ENCODE data around the gene EVL. TPM values are rescaled to one million over a fixed set of nuclear protein-coding genes. Genes with fewer than 3 reads are reported as not detected.

The EVL gene
- total RNA-seq, 6 experiments from 2014 or later: 1.2 to 4.8 (median 2.0) TPM

- H3K4me1 Mint-ChIP-seq (ENCODE audit: low read depth): no peaks in the 10 kb centered on the region
- H3K36me3 Mint-ChIP-seq (ENCODE audit: low read depth): no peaks in the 10 kb centered on the region
- H3K27me3 Mint-ChIP-seq (ENCODE audit: insufficient read depth): peaks cover 8% of the 10 kb centered on the region
- H3K27ac Mint-ChIP-seq: no peak overlapping the region
- H3K9me3 Mint-ChIP-seq: no peaks in the 10 kb centered on the region
- no peak for TF ChIP-seq CTCF (IDR thresholded peaks at IDR 0.05)
- DNase-seq: no peak
- no peak overlapping the region for H3K4me3 Mint-ChIP-seq
Observed at GRCh38 chr14:100145682-100146464, 80.7 kb downstream of the EVL start.

GRCh38 chr14:100146531-100147091 lies 81.4 kb downstream of the EVL start:
- Mint-ChIP-seq H3K27ac (no peak overlapping the region), H3K4me3 (no peak overlapping the region), H3K9me3 (no peaks in the 10 kb centered on the region), H3K36me3 (ENCODE audit: low read depth) (no peaks in the 10 kb centered on the region), H3K27me3 (ENCODE audit: insufficient read depth) (peaks cover 10% of the 10 kb centered on the region), H3K4me1 (ENCODE audit: low read depth) (no peaks in the 10 kb centered on the region)
- 0 out of 2 replicates have a peak, but pooled peaks have one; percentile 7 for TF ChIP-seq CTCF (IDR thresholded peaks at IDR 0.05)
- DNase-seq: no peak

GRCh38 chr14:100147181-100147631 lies 82.0 kb downstream of the EVL start:
- no peaks in the 10 kb centered on the region for H3K36me3 Mint-ChIP-seq (ENCODE audit: low read depth)

GRCh38 chr14:100147691-100148464 lies 82.7 kb downstream of the EVL start:
- Mint-ChIP-seq H3K27me3 (ENCODE audit: insufficient read depth) (peaks cover 11% of the 10 kb centered on the region), H3K4me1 (ENCODE audit: low read depth) (no peaks in the 10 kb centered on the region), H3K27ac (no peak overlapping the region), H3K9me3 (no peaks in the 10 kb centered on the region), H3K4me3 (no peak overlapping the region), H3K36me3 (ENCODE audit: low read depth) (no peaks in the 10 kb centered on the region)
- TF ChIP-seq CTCF (IDR thresholded peaks at IDR 0.05): no peak
- no peak for DNase-seq

More at GRCh38 chr14:100147181-100147631, 82.0 kb downstream of the EVL start:
- no peak overlapping the region for H3K4me3 Mint-ChIP-seq
- H3K27ac Mint-ChIP-seq: no peak overlapping the region
- no peaks in the 10 kb centered on the region for H3K9me3 Mint-ChIP-seq
- DNase-seq: no peak
- no peaks in the 10 kb centered on the region for H3K4me1 Mint-ChIP-seq (ENCODE audit: low read depth)
- no peak for TF ChIP-seq CTCF (IDR thresholded peaks at IDR 0.05)
- H3K27me3 Mint-ChIP-seq (ENCODE audit: insufficient read depth): peaks cover 11% of the 10 kb centered on the region

- no peak for TF ChIP-seq CTCF (IDR thresholded peaks at IDR 0.05)
- no peaks in the 10 kb centered on the region for H3K36me3 Mint-ChIP-seq (ENCODE audit: low read depth)
- DNase-seq: no peak
- H3K4me1 Mint-ChIP-seq (ENCODE audit: low read depth): no peaks in the 10 kb centered on the region
- H3K27ac Mint-ChIP-seq: no peak overlapping the region
- H3K4me3 Mint-ChIP-seq: no peak overlapping the region
- H3K27me3 Mint-ChIP-seq (ENCODE audit: insufficient read depth): peaks cover 11% of the 10 kb centered on the region
- peaks cover 2% of the 10 kb centered on the region; the same call in 1 of the 2 replicates for H3K9me3 Mint-ChIP-seq
Observed at GRCh38 chr14:100148837-100149731, 83.9 kb downstream of the EVL start.
